NCI-H345 (cell line): Measurements from ENCODE around the gene GATB.

Experiments
- DNase-seq: peaks from one replicate; lab custom pipeline; 2025; lab: John Stamatoyannopoulos, UW

GATB gene

GRCh38 chr4:151729731-151730559 is 30.9 kb downstream of the GATB start:
- DNase-seq, result no peak

- DNase-seq, result no peak
Observed at GRCh38 chr4:151728679-151729078, 32.1 kb downstream of the GATB start.

GRCh38 chr4:151728006-151728405 is 32.8 kb downstream of the GATB start:
- DNase-seq, result no peak

- DNase-seq, result no peak
Observed at GRCh38 chr4:151727365-151727764, 33.4 kb downstream of the GATB start.

- DNase-seq, result no peak
Observed at GRCh38 chr4:151725087-151725486, 35.7 kb downstream of the GATB start.

- no peak for DNase-seq
Observed at GRCh38 chr4:151721916-151722315, 38.9 kb downstream of the GATB start.

- DNase-seq, result peak; percentile 70
Observed at GRCh38 chr4:151721466-151721865, 39.3 kb downstream of the GATB start.

GRCh38 chr4:151719956-151720334 is 40.9 kb downstream of the GATB start:
- DNase-seq, result no peak

GRCh38 chr4:151718984-151719955 is 41.5 kb downstream of the GATB start:
- DNase-seq, result no peak

GRCh38 chr4:151717909-151718628 is 42.7 kb downstream of the GATB start:
- DNase-seq, result no peak

- DNase-seq, result no peak
Observed at GRCh38 chr4:151717314-151717713, 43.5 kb downstream of the GATB start.

- DNase-seq, result no peak
Observed at GRCh38 chr4:151716324-151716723, 44.5 kb downstream of the GATB start.

GRCh38 chr4:151715881-151716280 is 44.9 kb downstream of the GATB start:
- DNase-seq, result peak; percentile 13

GRCh38 chr4:151712777-151713176 is 48.0 kb downstream of the GATB start:
- DNase-seq, result no peak

GRCh38 chr4:151711646-151712045 is 49.2 kb downstream of the GATB start:
- no peak for DNase-seq

GRCh38 chr4:151709587-151709986 is 51.2 kb downstream of the GATB start:
- DNase-seq, result no peak

GRCh38 chr4:151709071-151709470 is 51.7 kb downstream of the GATB start:
- no peak for DNase-seq

- DNase-seq, result no peak
Observed at GRCh38 chr4:151708100-151708499, 52.7 kb downstream of the GATB start.

GRCh38 chr4:151703401-151703800 is 57.4 kb downstream of the GATB start:
- DNase-seq, result no peak

- DNase-seq, result no peak
Observed at GRCh38 chr4:151702256-151702655, 58.6 kb downstream of the GATB start.

- no peak for DNase-seq
Observed at GRCh38 chr4:151700566-151701316, 60.1 kb downstream of the GATB start.

GRCh38 chr4:151698213-151698612 is 62.6 kb downstream of the GATB start:
- DNase-seq, result no peak
